ENCODE data around the gene BTBD6. TPM values are rescaled to one million over a fixed set of nuclear protein-coding genes. Genes with fewer than 3 reads are reported as not detected.

The BTBD6 gene
- total RNA-seq, 6 experiments from 2014 or later = 44.3 to 58.6 (median 53.2) TPM

DNA sequence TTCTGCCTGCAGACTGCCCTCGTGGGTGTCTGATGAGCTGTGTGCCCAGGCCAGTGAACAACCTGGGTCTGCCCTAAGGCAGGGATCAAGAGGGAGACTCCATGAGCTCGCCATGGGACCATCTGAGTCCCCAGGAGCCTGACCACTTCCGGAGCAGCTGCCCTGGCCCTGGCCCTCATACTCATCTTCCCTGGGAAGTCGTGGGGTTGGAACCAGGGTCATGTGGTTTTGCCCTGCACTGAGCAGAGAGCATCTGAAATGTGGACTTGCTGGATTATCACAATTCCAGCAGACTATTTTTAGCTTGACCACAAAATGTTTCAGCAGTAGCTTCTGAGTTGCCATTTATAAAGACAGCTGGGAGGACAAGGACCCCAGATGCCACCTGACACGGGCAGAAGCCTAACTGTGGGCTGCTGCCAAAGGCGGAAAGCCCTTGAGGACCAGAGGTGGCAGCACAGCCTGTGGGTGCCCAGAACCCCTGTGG, 6.7 kb downstream of the BTBD6 start:
- Mint-ChIP-seq H3K4me1 (ENCODE audit: low read depth) (peaks cover 20% of the 10 kb centered on the region), H3K9me3 (no peaks in the 10 kb centered on the region), H3K27ac (peak overlapping the region; percentile 13; the same call in 1 of the 2 replicates), H3K27me3 (ENCODE audit: insufficient read depth) (peaks cover 2% of the 10 kb centered on the region; the same call in 1 of the 2 replicates), H3K36me3 (ENCODE audit: low read depth) (peaks cover 4% of the 10 kb centered on the region; the same call in 1 of the 2 replicates), H3K4me3 (no peak overlapping the region)
- TF ChIP-seq, protein P1, sequence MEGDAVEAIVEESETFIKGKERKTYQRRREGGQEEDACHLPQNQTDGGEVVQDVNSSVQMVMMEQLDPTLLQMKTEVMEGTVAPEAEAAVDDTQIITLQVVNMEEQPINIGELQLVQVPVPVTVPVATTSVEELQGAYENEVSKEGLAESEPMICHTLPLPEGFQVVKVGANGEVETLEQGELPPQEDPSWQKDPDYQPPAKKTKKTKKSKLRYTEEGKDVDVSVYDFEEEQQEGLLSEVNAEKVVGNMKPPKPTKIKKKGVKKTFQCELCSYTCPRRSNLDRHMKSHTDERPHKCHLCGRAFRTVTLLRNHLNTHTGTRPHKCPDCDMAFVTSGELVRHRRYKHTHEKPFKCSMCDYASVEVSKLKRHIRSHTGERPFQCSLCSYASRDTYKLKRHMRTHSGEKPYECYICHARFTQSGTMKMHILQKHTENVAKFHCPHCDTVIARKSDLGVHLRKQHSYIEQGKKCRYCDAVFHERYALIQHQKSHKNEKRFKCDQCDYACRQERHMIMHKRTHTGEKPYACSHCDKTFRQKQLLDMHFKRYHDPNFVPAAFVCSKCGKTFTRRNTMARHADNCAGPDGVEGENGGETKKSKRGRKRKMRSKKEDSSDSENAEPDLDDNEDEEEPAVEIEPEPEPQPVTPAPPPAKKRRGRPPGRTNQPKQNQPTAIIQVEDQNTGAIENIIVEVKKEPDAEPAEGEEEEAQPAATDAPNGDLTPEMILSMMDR (IDR thresholded peaks at IDR 0.05) = no peak
- peak; percentile 29 for DNase-seq

DNA sequence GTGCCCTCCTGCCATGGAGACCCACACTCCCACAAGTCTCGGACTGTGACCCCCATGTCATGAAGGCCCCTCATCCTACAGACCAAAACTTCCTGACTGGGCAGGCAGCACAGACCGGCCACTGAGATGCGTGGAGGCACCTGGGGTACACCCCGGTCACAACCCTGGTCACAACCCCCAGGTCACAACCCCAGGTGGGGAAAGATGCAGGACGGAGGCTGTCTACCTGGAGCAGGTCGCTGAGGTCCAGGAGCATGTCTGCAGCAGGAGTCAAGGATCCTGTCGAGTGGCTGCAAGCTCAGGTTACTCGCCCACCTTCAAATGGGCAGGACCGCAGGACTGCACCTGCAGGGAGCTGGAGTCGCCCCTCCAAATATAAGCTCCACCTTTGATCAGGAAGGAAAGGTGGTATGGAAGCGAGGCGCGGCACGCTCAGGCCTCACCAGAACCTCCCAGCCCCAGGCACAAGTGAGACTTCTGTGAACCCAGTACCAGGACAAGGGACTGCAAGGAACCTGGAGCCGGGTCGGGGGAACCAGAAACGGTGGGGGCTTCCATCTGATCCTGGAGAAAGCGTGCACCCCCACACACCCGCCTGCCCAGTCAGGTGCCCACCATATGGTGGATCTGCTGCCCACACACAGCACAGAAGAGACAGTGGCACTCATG, 8.1 kb downstream of the BTBD6 start:
- Mint-ChIP-seq H3K27me3 (ENCODE audit: insufficient read depth) (no peaks in the 10 kb centered on the region), H3K4me1 (ENCODE audit: low read depth) (peaks cover 10% of the 10 kb centered on the region), H3K9me3 (no peaks in the 10 kb centered on the region), H3K4me3 (no peak overlapping the region), H3K27ac (no peak overlapping the region), H3K36me3 (ENCODE audit: low read depth) (no peaks in the 10 kb centered on the region)
- TF ChIP-seq, protein P1 (IDR thresholded peaks at IDR 0.05) = no peak
- no peak for DNase-seq

DNA sequence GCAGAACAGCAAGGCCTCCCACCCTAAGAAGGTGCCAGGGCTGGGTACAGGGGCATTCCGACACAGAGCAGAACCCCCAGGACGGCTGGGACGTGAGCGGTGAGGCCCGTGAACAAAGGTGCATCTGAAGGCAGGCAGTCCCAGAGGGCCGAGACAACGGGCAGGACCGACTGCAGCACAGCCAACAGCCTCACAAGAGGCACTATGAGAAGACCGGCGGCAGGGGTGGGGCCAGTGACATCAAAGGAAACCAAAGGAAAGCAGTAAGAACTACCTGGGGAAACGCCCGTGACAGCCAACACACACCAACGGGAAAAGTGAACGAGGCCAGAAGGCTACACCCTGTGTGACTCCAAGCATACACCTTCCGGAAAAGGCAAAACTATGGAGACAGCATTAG, 9.1 kb downstream of the BTBD6 start:
- Mint-ChIP-seq H3K27me3 (ENCODE audit: insufficient read depth) (no peaks in the 10 kb centered on the region), H3K4me3 (no peak overlapping the region), H3K9me3 (no peaks in the 10 kb centered on the region), H3K27ac (no peak overlapping the region), H3K4me1 (ENCODE audit: low read depth) (peaks cover 10% of the 10 kb centered on the region), H3K36me3 (ENCODE audit: low read depth) (no peaks in the 10 kb centered on the region)
- DNase-seq = no peak
- TF ChIP-seq, protein P1 (IDR thresholded peaks at IDR 0.05) = no peak

DNA sequence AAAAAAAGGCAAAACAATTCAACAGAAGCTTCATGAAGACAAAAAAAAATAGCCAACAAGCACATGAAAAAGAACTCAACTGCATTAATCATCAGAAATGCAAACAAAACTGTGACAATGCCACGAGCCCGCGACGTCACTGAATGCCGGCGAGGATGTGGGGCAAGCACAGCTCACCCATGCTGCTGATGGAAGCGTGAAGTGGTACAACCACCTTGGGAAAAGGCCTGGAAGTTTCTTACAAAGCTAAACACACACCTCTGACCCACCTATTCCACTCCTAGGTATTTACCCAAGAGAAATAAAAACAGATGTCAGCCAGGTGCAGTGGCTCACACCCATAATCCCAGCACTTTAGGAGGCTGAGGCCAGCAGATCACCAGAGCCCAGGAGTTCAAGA, 10.5 kb downstream of the BTBD6 start:
- peaks cover 10% of the 10 kb centered on the region for H3K4me1 Mint-ChIP-seq (ENCODE audit: low read depth)
- H3K36me3 Mint-ChIP-seq (ENCODE audit: low read depth) = peaks cover 2% of the 10 kb centered on the region; the same call in 1 of the 2 replicates
- no peaks in the 10 kb centered on the region for H3K9me3 Mint-ChIP-seq
- H3K27ac Mint-ChIP-seq = no peak overlapping the region
- TF ChIP-seq, protein P1 (IDR thresholded peaks at IDR 0.05) = no peak
- no peak overlapping the region for H3K4me3 Mint-ChIP-seq
- no peaks in the 10 kb centered on the region for H3K27me3 Mint-ChIP-seq (ENCODE audit: insufficient read depth)
- DNase-seq = no peak

DNA sequence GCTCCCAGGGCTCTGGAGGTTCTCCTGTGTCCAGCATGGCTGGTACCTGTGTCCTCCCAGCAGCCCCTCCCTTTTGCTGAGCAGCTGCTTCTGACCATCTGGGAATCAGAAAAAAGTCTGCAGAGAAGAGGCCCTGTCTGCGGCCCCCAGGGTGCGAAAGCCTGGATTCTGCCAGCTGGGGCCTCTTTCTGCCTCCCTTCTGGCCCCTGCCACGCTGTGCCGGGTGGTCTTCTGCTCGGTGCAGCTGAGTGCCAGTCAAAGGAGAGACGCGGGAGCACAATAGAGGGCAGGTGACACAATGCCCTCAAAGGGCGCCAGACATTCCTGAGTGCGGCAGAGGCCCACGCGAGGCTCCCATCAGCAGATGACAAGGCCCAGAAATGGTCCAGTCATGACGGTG, 12.6 kb downstream of the BTBD6 start:
- Mint-ChIP-seq H3K9me3 (no peaks in the 10 kb centered on the region), H3K27me3 (ENCODE audit: insufficient read depth) (no peaks in the 10 kb centered on the region), H3K4me3 (no peak overlapping the region), H3K4me1 (ENCODE audit: low read depth) (no peaks in the 10 kb centered on the region), H3K36me3 (ENCODE audit: low read depth) (peaks cover 5% of the 10 kb centered on the region; the same call in 1 of the 2 replicates), H3K27ac (no peak overlapping the region)
- TF ChIP-seq, protein P1 (IDR thresholded peaks at IDR 0.05) = no peak
- no peak for DNase-seq

Data from HFFc6 (cell line).